Small intestine (tissue), 7 donors: ENCODE measurements around the gene PTP4A1. TPM values are rescaled to one million over a fixed set of nuclear protein-coding genes. Genes with fewer than 3 reads are reported as not detected.

Experiments used
- DNase-seq, 2 donors: peaks; one replicate each; pipeline versions ENCODE4 v3.0.0 to v3.0.0-alpha.2; 2013
- FAIRE-seq: peaks from 2 replicates; lab custom pipeline; 2012; peaks lifted over from hg19 to GRCh38; lab: Jason Lieb, UNC
- H3K27ac ChIP-seq, 3 donors: one replicate each; pipeline ENCODE4 v1.5.1; 2013; ENCODE audit warnings: low read length in 2 of 3, mild to moderate bottlenecking in 2 of 3, control low read depth in 1 of 3, inconsistent platforms in 1 of 3, low read depth in 1 of 3, moderate library complexity in 1 of 3
- H3K27me3 ChIP-seq, 3 donors: one replicate each; pipeline ENCODE4 v1.6.1; 2013; ENCODE audit warnings: low read length in 3 of 3, inconsistent platforms in 1 of 3; ENCODE audit not compliant: control insufficient read depth in 3 of 3, insufficient read depth in 3 of 3
- H3K36me3 ChIP-seq, 3 donors: one replicate each; pipeline ENCODE4 v1.6.1; 2013; ENCODE audit warnings: low read length in 3 of 3, inconsistent platforms in 1 of 3, low read depth in 1 of 3, mild to moderate bottlenecking in 1 of 3, moderate library complexity in 1 of 3; ENCODE audit not compliant: control insufficient read depth in 3 of 3, insufficient read depth in 2 of 3
- H3K4me1 ChIP-seq, 3 donors: one replicate each; pipeline ENCODE4 v1.6.1; 2013; ENCODE audit warnings: low read length in 2 of 3, inconsistent platforms in 1 of 3, low read depth in 1 of 3, mild to moderate bottlenecking in 1 of 3, moderate library complexity in 1 of 3; ENCODE audit not compliant: control insufficient read depth in 3 of 3, insufficient read depth in 2 of 3
- H3K4me3 ChIP-seq, 3 donors: one replicate each; pipeline ENCODE4 v1.5.1; 2013; ENCODE audit warnings: low read length in 3 of 3, control low read depth in 1 of 3, inconsistent platforms in 1 of 3, low read depth in 1 of 3, mild to moderate bottlenecking in 1 of 3, moderate library complexity in 1 of 3
- H3K9me3 ChIP-seq, 2 donors: one replicate each; pipeline ENCODE4 v1.6.1; 2013; ENCODE audit warnings: low read depth in 1 of 2, low read length in 1 of 2; ENCODE audit not compliant: control insufficient read depth in 2 of 2, insufficient read depth in 1 of 2
- WGBS, 3 donors: extraction: QIAGEN DNeasy Blood & Tissue Kit; methylation state at CpG; one replicate each; pipeline ENCODE4 v1.1.7; 2013; 5-methylcytosine and 5-hydroxymethylcytosine counted together
- polyA plus RNA-seq, 4 donors: library from polyadenylated mRNA; stranded (reverse) in 3 of 4; unstranded in 1 of 4; fragments of 200-250 nt in 3 of 4; fragments of 120-200 nt in 1 of 4; gene quantifications; one replicate each; pipeline versions ENCODE4 v1.2.1 to v1.2.3, GENCODE V29; 2013
- donor health status: healthy with polysubstance abuse.
- donor health status: control.
- donor health status: control.
- donor health status: Bipolar disorder and iron deficiency.
- donor health status: healthy.

The PTP4A1 gene
- polyA plus RNA-seq, 4 donors: 3.5 to 123 (median 21.4) TPM

GRCh38 chr6:63561288-63561687 is 11.0 kb upstream of the PTP4A1 start:
- Histone ChIP-seq H3K4me1 (peaks cover 2 to 6% (median 5%) of the 10 kb centered on the region in 3 donors), H3K27me3 (no peaks in the 10 kb centered on the region), H3K36me3 (no peaks in the 10 kb centered on the region), H3K27ac (no peak overlapping the region), H3K4me3 (no peak overlapping the region), H3K9me3 (no peaks in the 10 kb centered on the region)
- DNase-seq (no peak), FAIRE-seq (no peak)
- WGBS, 3 donors: 47 to 62% (median 51%) methylated on average over 2 of the region's 2 CpGs

GRCh38 chr6:63563235-63563634 is 9.0 kb upstream of the PTP4A1 start:
- DNase-seq (no peak), FAIRE-seq (no peak)
- Histone ChIP-seq H3K27me3 (no peaks in the 10 kb centered on the region), H3K4me1 (peaks cover 2 to 14% (median 5%) of the 10 kb centered on the region in 3 donors), H3K4me3 (no peak overlapping the region), H3K36me3 (no peaks in the 10 kb centered on the region), H3K9me3 (no peaks in the 10 kb centered on the region), H3K27ac (no peak overlapping the region)
- 90 to 96% (median 93%) methylated on average over 1 of the region's 1 CpG for WGBS, 3 donors

GRCh38 chr6:63565058-63565726 is 7.1 kb upstream of the PTP4A1 start:
- FAIRE-seq: peak; percentile 15
- Histone ChIP-seq H3K4me1 (peaks cover 2 to 18% (median 5%) of the 10 kb centered on the region in 3 donors), H3K9me3 (no peaks in the 10 kb centered on the region), H3K27ac (no peak overlapping the region), H3K4me3 (no peak overlapping the region), H3K27me3 (no peaks in the 10 kb centered on the region), H3K36me3 (no peaks in the 10 kb centered on the region)
- WGBS, 3 donors: 75 to 84% (median 78%) methylated on average over 4 of the region's 4 CpGs
- peak; percentile 84 to 87 for DNase-seq

GRCh38 chr6:63565727-63566596 is 6.3 kb upstream of the PTP4A1 start:
- WGBS, 3 donors: 55 to 85% (median 74%) methylated on average over 4 of the region's 4 CpGs

GRCh38 chr6:63567966-63568365 is 4.3 kb upstream of the PTP4A1 start:
- no peak for FAIRE-seq
- Histone ChIP-seq H3K4me1 (peaks cover 2 to 28% (median 5%) of the 10 kb centered on the region in 3 donors), H3K27ac (peak overlapping the region in 2 of 3 donors; percentile 17 to 43), H3K4me3 (no peak overlapping the region), H3K36me3 (no peaks in the 10 kb centered on the region), H3K9me3 (no peaks in the 10 kb centered on the region), H3K27me3 (no peaks in the 10 kb centered on the region)
- 19 to 56% (median 22%) methylated on average over 1 of the region's 1 CpG for WGBS, 3 donors
- DNase-seq: peak; percentile 31 to 51

More at GRCh38 chr6:63565727-63566596, 6.3 kb upstream of the PTP4A1 start:
- H3K27me3 ChIP-seq: no peaks in the 10 kb centered on the region
- H3K4me3 ChIP-seq: no peak overlapping the region
- DNase-seq (no peak), FAIRE-seq (no peak)
- no peak overlapping the region for H3K27ac ChIP-seq
- no peaks in the 10 kb centered on the region for H3K36me3 ChIP-seq
- H3K4me1 ChIP-seq: peaks cover 2 to 24% (median 5%) of the 10 kb centered on the region in 3 donors
- no peaks in the 10 kb centered on the region for H3K9me3 ChIP-seq

- 8 to 15% (median 14%) methylated on average over 20 of the region's 20 CpGs for WGBS, 3 donors
- H3K4me3 ChIP-seq: peak overlapping the region in 2 of 3 donors; percentile 65 to 94
- peak overlapping the region; percentile 89 to 100 (median 98) for H3K27ac ChIP-seq
- no peaks in the 10 kb centered on the region for H3K27me3 ChIP-seq
- H3K4me1 ChIP-seq: peaks cover 0 to 22% (median 2%) of the 10 kb centered on the region in 3 donors
- H3K36me3 ChIP-seq: peaks cover 0 to 2% (median 2%) of the 10 kb centered on the region in 3 donors
- FAIRE-seq (no peak), DNase-seq (peak; percentile 88 to 93)
- no peaks in the 10 kb centered on the region for H3K9me3 ChIP-seq
Measured at GRCh38 chr6:63571361-63572043, 778 bp upstream of the PTP4A1 start.

- peaks cover 0 to 7% (median 4%) of the 10 kb centered on the region in 3 donors for H3K36me3 ChIP-seq
- peak overlapping the region; percentile 99 to 100 (median 99) for H3K27ac ChIP-seq
- no peaks in the 10 kb centered on the region for H3K9me3 ChIP-seq
- WGBS, 3 donors: 0 to 1% (median 0%) methylated on average over 39 to 42 of the region's 42 CpGs
- no peaks in the 10 kb centered on the region for H3K27me3 ChIP-seq
- peaks cover 0 to 19% (median 2%) of the 10 kb centered on the region in 3 donors for H3K4me1 ChIP-seq
- peak overlapping the region; percentile 87 to 100 (median 94) for H3K4me3 ChIP-seq
- DNase-seq (no peak), FAIRE-seq (no peak)
Measured at GRCh38 chr6:63572747-63573075, 431 bp downstream of the PTP4A1 start.
